ENCODE measurements around the gene TEK.
"Not testable (repeated sequence)": the region's sequence is repeated elsewhere in the genome, so short reads cannot be mapped to it uniquely, and the experiment has no call there.

TEK gene

DNA sequence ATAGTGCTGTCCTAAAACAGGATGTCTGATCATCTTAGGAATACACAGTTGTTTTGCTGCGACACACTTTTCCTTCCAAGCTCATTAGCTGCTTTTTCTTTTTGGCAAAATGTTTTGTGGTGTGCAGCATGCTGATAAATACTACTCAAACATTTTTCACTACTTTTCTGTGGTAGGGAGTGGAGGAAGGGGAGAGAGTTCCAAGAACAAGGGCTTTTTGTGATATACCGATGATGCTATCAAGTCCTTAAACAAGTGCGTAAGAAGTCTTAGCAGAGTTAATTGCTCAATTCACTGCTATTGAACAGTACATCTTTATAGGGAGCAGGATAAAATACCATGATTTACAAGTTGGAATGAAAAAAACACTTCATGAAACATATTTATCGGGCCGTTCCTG, 23.6 kb upstream of the TEK start:
- ChIA-PET CTCF (interaction anchor here (1.1 kb wide), 1 partner anchor 246 kb away, joined by 3 read pairs; no protein-coding TSS in a partner anchor), POLR2A (no interaction called here)
- DNase-seq (ENCODE audit: low read depth, low spot score), result no peak
- TF ChIP-seq, protein P1, sequence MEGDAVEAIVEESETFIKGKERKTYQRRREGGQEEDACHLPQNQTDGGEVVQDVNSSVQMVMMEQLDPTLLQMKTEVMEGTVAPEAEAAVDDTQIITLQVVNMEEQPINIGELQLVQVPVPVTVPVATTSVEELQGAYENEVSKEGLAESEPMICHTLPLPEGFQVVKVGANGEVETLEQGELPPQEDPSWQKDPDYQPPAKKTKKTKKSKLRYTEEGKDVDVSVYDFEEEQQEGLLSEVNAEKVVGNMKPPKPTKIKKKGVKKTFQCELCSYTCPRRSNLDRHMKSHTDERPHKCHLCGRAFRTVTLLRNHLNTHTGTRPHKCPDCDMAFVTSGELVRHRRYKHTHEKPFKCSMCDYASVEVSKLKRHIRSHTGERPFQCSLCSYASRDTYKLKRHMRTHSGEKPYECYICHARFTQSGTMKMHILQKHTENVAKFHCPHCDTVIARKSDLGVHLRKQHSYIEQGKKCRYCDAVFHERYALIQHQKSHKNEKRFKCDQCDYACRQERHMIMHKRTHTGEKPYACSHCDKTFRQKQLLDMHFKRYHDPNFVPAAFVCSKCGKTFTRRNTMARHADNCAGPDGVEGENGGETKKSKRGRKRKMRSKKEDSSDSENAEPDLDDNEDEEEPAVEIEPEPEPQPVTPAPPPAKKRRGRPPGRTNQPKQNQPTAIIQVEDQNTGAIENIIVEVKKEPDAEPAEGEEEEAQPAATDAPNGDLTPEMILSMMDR (IDR thresholded peaks at IDR 0.05; ENCODE audit: insufficient read depth, low read length, missing control alignments), result no peak
- H3K4me3 ChIP-seq (ENCODE audit: low read depth, low read length), result no peak overlapping the region

DNA sequence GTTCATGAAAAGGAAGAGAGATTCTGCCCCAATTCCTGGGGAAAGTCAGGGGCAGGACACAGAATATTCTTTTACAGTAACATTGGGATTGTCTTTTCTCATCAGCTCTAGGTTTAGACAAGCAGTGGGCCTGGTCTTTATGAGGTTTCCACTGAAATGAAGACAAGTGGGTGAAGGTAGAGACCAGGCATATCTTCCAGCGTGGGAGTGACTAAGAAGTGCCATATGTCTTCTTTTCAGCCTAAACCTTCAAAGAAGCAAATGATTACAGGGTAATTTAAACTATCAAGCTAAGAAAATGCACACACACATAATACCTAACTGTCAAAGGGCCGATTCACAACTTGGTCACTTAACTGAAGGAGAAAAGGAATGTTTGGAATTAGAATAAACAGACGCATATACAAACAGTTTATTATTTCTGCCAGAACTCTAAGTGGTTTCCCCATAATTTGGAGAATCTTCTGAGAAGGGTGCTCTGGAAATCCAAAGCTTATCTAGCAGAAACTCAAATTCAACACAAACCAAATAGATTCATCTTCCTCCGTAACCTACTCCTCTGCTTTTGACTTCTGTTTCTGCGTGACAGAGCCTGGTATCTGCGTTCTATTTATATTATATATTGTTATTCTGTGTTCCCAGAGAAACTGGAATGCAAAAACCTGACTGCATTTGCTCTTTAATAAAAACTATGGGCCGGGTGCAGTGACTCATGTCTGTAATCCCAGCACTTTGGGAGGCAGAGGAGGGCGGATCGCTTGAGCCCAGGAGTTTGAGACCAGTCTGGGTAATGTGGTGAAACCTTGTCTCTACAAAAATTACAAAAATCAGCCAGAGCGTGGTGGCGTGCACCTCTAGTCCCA, 22.0 kb upstream of the TEK start:
- peak; percentile 44 for DNase-seq (ENCODE audit: low read depth, low spot score)
- ChIA-PET POLR2A (interaction anchor here (0.6 to 1.4 kb wide), 2 partner anchors 38 to 131 kb away, joined by 3 read pairs; no protein-coding TSS in a partner anchor), CTCF (no interaction called here)
- TF ChIP-seq, protein P1 (IDR thresholded peaks at IDR 0.05; ENCODE audit: insufficient read depth, low read length, missing control alignments), result no peak
- no peak overlapping the region for H3K4me3 ChIP-seq (ENCODE audit: low read depth, low read length)

DNA sequence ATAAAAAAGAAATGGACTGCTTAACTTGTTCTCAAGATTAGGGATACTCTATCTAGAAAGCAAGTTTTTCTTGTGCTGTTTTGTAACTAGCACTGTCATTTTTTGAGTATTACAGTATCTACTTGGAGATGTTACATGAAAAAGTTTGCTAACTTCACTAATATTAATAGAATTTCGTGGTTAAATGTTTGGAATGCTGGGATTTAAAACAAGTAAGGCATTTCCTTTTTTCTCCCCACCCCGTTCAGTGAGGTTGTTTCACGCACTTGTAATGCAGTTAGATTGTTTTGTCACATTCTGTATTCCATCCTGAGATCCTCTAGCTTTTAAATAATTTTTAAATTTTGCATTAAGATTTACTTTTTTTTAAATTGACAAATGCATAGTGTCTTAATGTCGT, 20.0 kb upstream of the TEK start:
- no peak overlapping the region for H3K4me3 ChIP-seq (ENCODE audit: low read depth, low read length)
- ChIA-PET POLR2A (no interaction called here), CTCF (interaction anchor here (1.4 kb wide), 1 partner anchor 9 kb away, joined by 4 read pairs; no protein-coding TSS in a partner anchor)
- TF ChIP-seq, protein P1 (IDR thresholded peaks at IDR 0.05; ENCODE audit: insufficient read depth, low read length, missing control alignments), result no peak
- peak; percentile 69 for DNase-seq (ENCODE audit: low read depth, low spot score)

DNA sequence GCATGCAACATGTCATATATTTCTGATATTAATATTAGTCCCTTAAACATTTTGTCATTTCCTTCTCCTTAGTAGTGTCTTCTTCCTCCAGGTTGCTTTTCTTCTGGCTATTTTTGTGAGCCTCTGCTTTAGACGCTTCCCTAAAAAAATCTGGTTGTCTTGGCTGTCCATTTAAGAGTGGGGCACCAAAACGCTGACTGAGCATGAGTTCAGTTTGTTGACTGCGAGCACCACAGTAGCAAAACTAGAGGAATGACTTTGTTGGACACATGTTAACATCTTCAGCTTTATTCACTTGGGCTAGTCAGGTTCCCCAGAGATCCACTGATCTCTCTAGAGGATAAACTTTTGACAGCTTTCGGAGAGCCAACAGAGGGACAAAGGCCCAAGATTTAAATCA, 19.3 kb upstream of the TEK start:
- POLR2A ChIA-PET, result no interaction called here
- no peak overlapping the region for H3K4me3 ChIP-seq (ENCODE audit: low read depth, low read length)
- CTCF ChIA-PET, result interaction anchor here (1.4 kb wide), 1 partner anchor 9 kb away, joined by 4 read pairs; no protein-coding TSS in a partner anchor
- DNase-seq (ENCODE audit: low read depth, low spot score), result no peak
- TF ChIP-seq, protein P1 (IDR thresholded peaks at IDR 0.05; ENCODE audit: insufficient read depth, low read length, missing control alignments), result no peak

DNA sequence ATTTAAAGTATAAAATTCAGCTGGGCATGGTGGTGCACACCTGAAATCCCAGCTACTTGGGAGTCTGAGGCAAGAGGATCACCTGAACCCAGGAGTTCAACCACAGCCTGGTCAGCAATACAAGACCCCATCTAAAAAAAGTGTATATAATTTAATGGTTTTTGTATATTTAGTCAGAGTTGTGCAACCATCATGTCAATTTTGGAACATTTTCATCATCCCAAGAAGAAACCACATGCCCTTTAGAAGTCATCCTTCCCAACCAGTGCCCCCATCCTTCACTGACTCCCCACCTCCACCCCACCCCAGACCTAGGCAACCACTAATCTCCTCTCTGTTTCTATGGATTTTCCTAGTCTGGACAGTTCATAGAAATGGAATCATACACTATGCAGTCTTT, 18.8 kb upstream of the TEK start:
- TF ChIP-seq, protein P1 (IDR thresholded peaks at IDR 0.05; ENCODE audit: insufficient read depth, low read length, missing control alignments), result no peak
- no peak for DNase-seq (ENCODE audit: low read depth, low spot score)
- ChIA-PET POLR2A (no interaction called here), CTCF (no interaction called here)
- H3K4me3 ChIP-seq (ENCODE audit: low read depth, low read length), result no peak overlapping the region

DNA sequence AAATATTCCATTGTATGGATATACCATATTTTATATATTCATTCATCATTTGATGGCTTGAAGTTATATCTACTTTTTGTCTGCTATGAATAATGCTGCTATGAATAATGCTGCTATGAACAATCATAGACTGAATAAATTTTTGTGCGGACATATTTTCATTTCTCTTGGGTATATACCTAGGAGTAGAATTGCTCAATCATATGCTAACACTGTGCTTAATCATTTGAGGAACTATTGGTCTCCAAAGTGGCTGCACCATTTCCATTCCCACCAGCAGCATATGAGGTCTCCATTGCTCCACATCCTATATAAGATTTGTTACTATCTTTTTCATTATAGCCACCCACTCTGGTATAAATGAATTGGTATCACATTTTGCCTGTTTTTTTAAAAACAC, 18.3 kb upstream of the TEK start:
- ChIA-PET CTCF (no interaction called here), POLR2A (no interaction called here)
- TF ChIP-seq, protein P1 (IDR thresholded peaks at IDR 0.05; ENCODE audit: insufficient read depth, low read length, missing control alignments), result no peak
- H3K4me3 ChIP-seq (ENCODE audit: low read depth, low read length), result no peak overlapping the region
- DNase-seq (ENCODE audit: low read depth, low spot score), result no peak

DNA sequence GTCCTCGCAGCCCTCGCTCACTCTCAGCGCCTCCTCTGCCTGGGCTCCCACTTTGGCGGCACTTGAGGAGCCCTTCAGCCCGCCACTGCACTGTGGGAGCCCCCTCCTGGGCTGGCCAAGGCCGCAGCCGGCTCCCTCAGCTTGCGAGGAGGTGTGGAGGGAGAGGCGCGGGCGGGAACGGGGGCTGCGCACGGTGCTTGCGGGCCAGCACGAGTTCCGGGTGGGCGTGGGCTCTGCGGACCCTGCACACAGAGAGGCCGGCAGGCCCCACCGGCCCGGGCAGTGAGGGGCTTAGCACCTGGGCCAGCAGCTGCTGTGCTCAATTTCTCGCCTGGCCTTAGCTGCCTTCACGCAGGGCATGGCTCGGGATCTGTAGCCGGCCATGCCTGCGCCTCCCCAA, 16.5 kb upstream of the TEK start:
- POLR2A ChIA-PET; DNase-seq (ENCODE audit: low read depth, low spot score); CTCF ChIA-PET; H3K4me3 ChIP-seq (ENCODE audit: low read depth, low read length): not testable (repeated sequence)

DNA sequence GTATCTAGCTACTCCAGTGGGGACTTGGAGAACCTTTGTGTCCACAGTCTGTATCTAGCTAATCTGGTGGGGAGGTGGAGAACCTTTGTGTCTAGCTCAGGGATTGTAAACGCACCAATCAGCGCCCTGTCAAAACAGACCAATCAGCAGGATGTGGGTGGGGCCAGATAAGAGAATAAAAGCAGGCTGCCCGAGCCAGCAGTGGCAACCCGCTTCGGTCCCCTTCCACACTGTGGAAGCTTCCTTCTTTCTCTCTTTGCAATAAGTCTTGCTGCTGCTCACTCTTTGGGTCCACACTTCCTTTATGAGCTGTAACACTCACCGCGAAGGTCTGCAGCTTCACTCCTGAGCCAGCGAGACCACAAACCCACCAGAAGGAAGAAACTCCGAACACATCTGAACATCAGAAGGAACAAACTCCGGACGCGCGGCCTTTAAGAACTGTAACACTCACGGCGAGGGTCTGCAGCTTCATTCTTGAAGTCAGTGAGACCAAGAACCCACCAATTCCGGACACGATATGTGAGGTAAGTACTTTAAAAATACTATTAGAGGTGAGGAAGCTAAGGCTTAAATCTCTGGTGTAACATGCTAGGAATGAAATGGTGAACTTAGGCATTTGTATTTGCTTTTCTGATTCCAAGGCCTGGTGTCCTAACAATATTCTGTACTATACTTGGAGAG, 15.5 kb upstream of the TEK start:
- CTCF ChIA-PET, result interaction anchor here (1.9 kb wide), 1 partner anchor 96 kb away, joined by 5 read pairs; no protein-coding TSS in a partner anchor

More for the DNA sequence above, 15.5 kb upstream of the TEK start:
- not testable (repeated sequence) for DNase-seq (ENCODE audit: low read depth, low spot score); H3K4me3 ChIP-seq (ENCODE audit: low read depth, low read length)
- POLR2A ChIA-PET, result interaction anchor here (1.2 kb wide), 1 partner anchor 32 kb away, joined by 5 read pairs; no protein-coding TSS in a partner anchor
